ENCODE measurements around the gene FBLN7.

GRCh38 chr2:112220186-112220585 is 82.0 kb downstream of the FBLN7 start:
- TF ChIP-seq CTCF (conservative IDR thresholded peaks at IDR 0.05) = no peak
- no peak for TF ChIP-seq EZH2 (IDR thresholded peaks at IDR 0.05; ENCODE audit: low read depth)

Measured in PC-9 (cell line).